Activated CD4-positive, alpha-beta T cell treated with anti-CD3 and anti-CD28 coated beads for 24 hours (primary cell): ENCODE data around the gene COPS7A.
"Not testable (repeated sequence)": the region's sequence is repeated elsewhere in the genome, so short reads cannot be mapped to it uniquely, and the experiment has no call there.

Source experiments
- DNase-seq, 2 donors: peaks; one replicate each; pipeline ENCODE4 v3.0.0-alpha.2; 2020; ENCODE audit warnings: low read depth in 2 of 2

Gene COPS7A

DNA sequence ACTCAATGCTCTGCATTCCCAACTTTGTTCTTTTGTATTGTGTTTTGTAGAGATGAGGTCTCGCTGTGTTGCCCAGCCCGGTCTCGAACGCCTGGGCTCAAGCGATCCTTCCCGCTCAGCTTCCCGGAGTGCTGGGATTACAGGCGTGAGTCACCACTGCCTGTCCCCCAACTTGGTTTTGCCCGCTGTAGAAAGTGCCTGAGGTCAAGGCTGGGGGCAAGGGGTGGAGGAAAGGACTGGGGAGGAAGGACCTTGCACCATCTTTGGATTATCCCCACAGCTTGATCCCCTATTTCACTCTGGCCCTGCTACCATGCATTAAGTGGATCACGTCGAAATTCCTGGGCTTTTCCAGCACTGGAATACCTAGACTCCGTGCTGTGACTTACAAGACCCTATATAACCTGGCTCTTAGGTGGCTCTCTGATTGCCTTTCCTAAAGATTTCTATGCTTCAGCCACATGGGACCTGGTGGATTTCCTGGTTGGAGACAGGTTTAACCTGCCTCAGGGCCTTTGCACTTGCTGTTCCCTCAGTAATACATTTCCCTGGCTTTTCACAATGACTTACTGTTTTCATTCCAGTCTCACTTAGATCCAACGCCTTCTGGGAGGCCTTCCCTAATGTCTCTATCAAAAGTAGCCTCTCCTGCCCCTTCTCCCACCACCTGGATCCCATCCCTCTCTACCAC, 22.6 kb upstream of the COPS7A start:
- no peak for DNase-seq

- DNase-seq: no peak
These were observed 20.2 kb upstream of the COPS7A start for GRCh38 chr12:6703631-6704030.

DNA sequence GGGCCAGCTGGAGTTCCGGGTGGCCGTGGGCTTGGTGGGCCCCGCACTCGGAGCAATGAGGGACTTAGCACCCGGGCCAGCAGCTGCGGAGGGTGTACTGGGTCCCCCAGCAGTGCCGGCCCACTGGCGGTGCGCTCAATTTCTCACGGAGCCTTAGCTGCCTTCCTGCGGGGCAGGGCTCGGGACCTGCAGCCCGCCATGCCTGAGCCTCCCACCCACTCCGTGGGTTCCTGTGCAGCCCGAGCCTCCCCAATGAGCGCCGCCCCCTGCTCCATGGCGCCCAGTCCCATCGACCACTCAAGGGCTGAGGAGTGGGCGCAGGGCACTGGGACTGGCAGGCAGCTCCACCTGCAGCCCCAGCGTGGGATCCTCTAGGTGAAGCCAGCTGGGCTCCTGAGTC, 15.5 kb upstream of the COPS7A start:
- DNase-seq: not testable (repeated sequence)

- no peak for DNase-seq
These were observed 14.9 kb upstream of the COPS7A start for GRCh38 chr12:6708960-6709394.

DNA sequence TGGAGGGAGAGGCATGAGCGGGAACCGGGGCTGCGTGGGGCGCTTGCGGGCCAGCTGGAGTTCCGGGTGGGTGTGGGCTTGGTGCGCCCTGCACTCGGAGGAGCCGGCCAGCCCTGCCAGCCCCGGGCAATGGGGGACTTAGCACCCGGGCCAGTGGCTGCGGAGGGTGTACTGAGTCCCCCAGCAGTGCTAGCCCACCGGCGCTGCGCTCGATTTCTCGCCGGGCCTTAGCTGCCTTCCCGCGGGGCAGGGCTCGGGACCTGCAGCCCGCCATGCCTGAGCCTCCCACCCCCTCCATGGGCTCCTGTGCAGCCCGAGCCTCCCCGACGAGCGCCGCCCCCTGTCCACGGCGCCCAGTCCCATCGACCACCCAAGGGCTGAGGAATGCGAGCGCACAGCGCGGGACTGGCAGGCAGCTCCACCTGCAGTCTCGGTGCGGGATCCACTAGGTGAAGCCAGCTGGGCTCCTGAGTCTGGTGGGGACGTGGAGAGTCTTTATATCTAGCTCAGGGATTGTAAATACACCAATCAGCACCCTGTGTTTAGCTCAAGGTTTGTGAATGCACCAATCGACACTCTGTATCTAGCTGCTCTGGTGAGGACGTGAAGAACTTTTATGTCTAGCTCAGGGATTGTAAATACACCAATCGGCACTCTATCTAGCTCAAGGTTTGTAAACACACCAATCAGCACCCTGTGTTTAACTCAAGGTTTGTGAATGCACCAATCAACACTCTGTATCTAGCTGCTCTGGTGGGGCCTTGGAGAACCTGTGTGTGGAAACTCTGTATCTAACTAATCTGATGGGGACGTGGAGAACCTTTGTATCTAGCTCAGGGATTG, 7.6 kb upstream of the COPS7A start:
- not testable (repeated sequence) for DNase-seq

GRCh38 chr12:6716874-6717437, 6.9 kb upstream of the COPS7A start:
- no peak for DNase-seq

GRCh38 chr12:6722863-6723262, 983 bp upstream of the COPS7A start:
- DNase-seq: no peak

GRCh38 chr12:6724409-6724797, 557 bp downstream of the COPS7A start:
- no peak for DNase-seq

DNA sequence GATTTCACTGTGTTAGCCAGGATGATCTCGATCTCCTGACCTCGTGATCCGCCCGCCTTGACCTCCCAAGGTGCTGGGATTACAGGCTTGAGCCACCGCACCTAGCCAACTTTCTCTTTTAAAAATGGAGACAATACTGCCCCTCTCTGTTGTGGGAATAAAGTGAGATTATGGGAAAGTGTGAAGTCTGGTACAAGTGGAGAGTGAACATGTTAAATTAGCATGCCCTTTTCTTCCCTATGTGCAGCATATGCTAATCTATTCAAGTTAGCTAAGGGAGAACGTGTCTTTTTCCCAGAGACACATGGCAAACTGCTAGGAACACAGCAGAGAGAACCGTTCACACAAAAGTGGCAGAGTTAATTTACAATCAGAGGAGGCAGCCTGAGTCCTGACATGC, 1.5 kb downstream of the COPS7A start:
- DNase-seq: no peak

DNA sequence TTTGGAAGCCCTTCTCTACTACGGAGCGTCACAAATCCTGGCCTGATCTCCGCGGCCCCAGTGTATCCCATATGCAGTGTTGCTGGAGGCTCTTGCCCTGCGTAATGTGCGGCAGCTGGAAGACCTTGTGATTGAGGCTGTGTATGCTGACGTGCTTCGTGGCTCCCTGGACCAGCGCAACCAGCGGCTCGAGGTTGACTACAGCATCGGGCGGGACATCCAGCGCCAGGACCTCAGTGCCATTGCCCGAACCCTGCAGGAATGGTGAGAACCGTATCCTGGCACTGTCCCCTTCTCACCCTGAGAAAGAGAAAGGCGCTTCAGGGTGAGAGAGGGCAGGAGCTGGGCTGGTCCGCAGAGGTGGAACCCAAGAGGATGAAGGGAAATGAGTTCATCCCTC, 5.3 kb downstream of the COPS7A start:
- no peak for DNase-seq

- no peak for DNase-seq
These were observed 6.3 kb downstream of the COPS7A start for GRCh38 chr12:6730169-6730568.

DNA sequence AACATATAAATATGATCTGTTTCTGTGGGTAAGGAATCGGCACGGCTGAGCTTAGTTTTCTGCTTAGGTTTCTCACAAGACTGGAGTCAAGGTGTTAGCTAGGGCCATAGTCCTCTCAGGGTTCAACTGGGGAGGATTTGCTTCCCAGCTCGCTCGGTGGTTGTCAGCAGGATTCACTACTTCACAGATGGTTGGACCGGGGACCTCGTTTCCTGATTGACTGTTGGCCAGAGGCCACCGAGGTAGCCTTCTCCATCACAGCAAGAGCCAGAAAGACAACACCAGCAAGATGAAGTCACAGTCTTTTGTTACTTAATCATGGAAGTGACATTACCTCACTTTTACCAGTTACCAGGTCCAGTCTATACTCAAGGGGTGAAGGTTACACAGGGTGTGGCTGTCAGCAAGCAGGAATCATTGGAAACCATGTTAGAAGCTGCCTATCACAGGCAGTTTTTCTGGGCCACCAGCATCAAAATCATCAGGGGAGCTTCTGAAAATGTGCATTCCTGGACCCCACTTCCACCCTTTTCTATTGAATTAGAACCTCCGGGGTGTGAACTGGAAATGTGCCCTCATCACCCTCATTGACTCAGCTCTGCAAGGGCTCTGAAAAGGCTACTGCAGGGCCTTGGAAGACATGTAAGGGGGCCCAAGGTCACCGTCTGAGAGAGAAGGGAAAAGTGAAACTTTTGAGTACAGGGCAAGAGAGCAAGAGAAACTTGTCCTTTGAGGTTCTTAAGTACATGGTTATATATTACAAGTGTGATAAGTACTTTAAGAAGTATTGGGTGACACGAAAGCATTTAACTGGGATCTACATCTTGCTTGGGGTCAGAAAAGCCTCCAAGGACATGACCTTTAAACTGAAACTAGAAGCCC, 10.9 kb downstream of the COPS7A start:
- DNase-seq: no peak

DNA sequence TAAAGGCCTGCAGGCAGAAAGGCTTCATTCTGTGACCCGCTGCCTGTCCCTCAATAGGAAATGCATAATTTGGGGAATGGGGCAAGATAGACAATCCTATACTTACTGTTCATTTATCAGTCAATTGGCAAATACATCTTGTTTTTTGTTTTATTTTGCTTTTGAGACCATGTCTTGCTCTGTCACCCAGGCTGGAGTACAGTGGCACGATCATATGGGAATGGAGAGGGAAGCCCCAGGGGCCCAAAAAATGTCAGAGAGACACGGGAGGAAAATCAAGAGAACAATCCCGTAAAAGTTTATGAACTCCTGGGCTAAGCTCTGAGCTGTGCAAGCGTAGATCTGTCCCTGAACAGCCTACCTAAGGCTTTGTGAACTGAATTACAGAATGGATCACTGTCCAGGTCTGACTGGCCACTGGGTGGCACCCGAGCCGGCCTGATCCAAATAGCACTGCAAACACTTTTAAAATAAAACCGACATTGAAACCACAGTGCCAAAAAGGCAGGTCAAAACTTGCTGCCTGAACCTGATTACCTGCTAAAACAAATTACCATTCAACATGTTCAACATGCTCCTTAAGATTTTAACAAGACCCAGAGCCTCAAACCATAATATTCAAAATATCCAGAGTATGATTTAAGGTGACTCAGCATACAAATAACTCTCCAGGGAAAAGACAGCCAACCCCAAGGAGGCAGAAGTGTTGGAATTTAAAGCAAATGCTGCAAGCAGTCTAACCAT, 11.8 kb downstream of the COPS7A start:
- no peak for DNase-seq

GRCh38 chr12:6736754-6737153, 12.9 kb downstream of the COPS7A start:
- DNase-seq: no peak

DNA sequence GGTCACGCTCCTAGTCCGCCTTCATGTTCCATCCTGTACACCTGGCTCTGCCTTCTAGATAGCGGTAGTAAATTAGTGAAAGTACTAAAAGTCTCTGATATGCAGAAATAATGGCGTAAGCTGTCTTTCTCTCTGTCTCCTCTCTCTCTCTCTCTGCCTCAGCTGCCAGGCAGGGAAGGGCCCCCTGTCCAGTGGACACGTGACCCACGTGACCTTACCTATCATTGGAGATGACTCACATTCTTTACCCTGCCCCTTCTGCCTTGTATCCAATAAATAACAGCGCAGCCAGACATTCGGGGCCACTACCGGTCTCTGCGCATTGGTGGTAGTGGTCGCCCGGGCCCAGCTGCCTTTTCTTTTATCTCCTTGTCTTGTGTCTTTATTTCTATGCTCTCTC, 18.2 kb downstream of the COPS7A start:
- not testable (repeated sequence) for DNase-seq

GRCh38 chr12:6742834-6743233, 19.0 kb downstream of the COPS7A start:
- no peak for DNase-seq

GRCh38 chr12:6743300-6743699, 19.5 kb downstream of the COPS7A start:
- not testable (repeated sequence) for DNase-seq

GRCh38 chr12:6745741-6746525, 22.1 kb downstream of the COPS7A start:
- no peak for DNase-seq

DNA sequence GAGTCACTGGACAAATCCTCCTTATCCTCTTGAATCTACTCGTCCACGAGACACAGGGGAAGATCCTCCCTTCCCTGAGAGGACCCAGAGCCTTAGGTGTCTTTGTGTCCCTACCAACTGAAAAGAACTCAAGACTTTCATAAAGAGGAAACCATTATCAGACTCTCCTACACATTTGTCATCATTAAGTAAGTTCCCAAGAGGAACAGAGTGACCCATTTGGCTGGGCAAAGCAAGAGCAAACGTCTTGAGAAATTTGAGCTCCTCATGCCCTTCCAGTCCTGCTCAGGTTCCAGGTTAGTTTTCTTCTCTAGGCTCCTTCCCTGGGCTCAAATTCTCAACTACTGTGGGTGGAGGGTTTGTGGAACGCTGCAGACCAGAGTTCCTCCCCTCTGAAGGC, 23.4 kb downstream of the COPS7A start:
- no peak for DNase-seq

GRCh38 chr12:6748761-6749160, 24.9 kb downstream of the COPS7A start:
- no peak for DNase-seq
